GM12864 (cell line): ENCODE measurements around the gene GNA15.

Experiments used
- DNase-seq: peaks from one replicate; pipeline ENCODE4 v3.0.0-alpha.2; 2011; ENCODE audit warnings: low read depth
- H3K4me3 ChIP-seq: 2 replicates; pipeline ENCODE4 v1.5.1; 2011; ENCODE audit warnings: mild to moderate bottlenecking, low read depth, low read length, control low read depth
- TF ChIP-seq, protein P1 (sequence below): IDR thresholded peaks from 2 replicates; pipeline ENCODE4 v1.5.1; 2011; ENCODE audit warnings: low read depth, mild to moderate bottlenecking, moderate library complexity, low read length, control low read depth, inconsistent platforms; ENCODE audit errors: missing control alignments

Gene GNA15

DNA sequence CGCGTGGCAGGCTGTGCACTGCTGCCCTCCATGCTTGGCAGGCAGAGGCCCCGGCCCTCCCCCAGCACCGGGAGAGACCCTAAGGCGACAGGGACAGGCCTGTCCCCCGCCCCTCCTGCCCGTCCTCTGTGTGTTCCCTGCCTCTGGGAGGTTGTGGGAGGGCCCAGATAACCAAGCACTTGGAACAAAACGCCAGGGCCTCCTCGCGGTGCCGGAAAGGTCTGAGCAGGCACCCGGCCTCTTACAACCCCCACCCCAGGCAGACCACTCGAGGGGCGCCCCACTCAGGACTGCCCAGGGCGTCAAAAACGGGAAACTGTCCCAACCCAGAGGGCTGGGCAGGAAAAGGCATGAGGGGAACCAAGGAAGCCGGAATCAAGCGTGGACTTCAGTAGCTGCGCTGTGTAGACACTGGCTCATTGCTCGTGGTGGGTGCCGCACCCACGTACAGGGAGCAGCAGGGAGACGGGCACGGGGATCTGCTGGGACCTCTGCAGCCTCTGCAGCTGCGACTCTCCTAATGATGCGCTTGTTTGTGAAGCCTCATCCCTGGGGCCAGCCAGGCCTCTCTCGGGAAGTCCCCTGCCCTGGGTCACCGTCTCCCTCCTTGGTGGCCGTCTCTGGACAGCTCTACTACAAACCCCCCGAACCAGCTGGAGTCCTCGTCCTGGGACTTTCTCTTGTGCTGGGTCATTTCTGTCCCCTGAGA lies 21.7 kb upstream of the GNA15 start:
- TF ChIP-seq, protein P1, sequence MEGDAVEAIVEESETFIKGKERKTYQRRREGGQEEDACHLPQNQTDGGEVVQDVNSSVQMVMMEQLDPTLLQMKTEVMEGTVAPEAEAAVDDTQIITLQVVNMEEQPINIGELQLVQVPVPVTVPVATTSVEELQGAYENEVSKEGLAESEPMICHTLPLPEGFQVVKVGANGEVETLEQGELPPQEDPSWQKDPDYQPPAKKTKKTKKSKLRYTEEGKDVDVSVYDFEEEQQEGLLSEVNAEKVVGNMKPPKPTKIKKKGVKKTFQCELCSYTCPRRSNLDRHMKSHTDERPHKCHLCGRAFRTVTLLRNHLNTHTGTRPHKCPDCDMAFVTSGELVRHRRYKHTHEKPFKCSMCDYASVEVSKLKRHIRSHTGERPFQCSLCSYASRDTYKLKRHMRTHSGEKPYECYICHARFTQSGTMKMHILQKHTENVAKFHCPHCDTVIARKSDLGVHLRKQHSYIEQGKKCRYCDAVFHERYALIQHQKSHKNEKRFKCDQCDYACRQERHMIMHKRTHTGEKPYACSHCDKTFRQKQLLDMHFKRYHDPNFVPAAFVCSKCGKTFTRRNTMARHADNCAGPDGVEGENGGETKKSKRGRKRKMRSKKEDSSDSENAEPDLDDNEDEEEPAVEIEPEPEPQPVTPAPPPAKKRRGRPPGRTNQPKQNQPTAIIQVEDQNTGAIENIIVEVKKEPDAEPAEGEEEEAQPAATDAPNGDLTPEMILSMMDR: no peak
- no peak overlapping the region for H3K4me3 ChIP-seq
- DNase-seq: no peak

DNA sequence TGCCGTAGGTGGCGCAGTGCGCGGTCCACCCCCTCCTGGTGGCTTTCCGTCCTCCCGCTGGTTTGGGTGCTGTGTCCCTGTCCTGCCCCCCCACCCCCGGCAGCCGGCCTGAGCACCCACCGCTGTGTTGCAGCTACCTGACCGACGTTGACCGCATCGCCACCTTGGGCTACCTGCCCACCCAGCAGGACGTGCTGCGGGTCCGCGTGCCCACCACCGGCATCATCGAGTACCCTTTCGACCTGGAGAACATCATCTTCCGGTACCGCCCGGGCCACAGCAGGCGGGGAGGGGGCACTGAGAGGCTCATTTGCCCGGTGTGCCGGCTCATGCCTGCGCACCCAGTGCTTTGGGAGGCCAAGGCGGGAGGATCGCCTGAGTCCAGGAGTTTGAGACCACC lies 21.0 kb upstream of the GNA15 start:
- TF ChIP-seq, protein P1: no peak
- DNase-seq: no peak
- H3K4me3 ChIP-seq: no peak overlapping the region

DNA sequence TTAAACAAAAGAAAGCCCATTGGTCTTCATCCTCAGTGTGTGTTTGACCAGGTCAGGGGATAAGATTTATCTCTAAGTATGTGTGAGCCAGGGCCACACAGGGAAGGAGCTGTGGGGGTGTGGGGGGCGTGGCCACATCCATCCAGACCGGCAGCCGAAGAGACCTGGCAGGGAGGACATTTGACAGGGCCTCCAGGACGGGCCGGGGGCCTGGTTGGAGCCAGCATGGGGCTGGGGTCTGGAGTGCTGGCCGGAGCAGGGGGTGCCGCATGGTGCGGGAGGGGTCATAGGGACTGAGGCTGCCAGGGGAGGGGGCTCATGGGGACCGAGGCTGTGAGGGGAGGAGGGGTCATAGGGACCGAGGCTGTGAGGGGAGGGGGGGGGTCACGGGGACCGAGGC lies 20.4 kb upstream of the GNA15 start:
- no peak overlapping the region for H3K4me3 ChIP-seq
- DNase-seq: no peak
- TF ChIP-seq, protein P1: no peak

DNA sequence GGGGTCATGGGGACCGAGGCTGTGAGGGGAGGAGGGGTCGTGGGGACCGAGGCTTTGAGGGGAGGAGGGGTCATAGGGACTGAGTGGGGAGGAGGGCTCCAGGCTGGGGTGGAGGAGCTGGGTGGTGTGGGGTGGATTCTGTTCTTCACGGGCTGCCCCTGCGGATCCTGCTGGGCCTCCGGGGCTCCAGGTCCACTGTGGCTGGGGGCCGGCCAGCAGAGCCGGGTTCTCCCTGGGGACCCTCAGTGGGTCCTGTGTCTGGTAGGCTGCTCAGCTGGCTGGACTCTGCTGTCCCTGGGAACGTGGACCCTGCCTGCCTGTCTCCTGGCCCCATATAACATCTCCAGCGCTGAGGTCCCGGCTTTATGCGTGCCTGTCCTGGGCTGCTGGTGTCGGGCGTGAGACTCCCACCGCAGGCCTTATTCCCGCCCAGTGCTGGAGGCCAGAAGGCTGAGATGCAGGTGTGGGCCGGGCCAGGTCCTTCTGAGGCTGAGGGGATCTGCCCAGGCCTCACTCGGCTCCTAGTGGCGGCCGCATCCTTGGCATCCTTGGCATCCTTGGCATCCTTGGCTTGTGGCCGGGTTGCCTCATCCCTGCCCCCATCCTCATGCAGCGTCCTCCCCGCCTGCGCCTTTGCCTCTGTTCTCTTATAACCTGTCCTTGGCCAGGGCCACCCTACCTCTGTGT lies 19.8 kb upstream of the GNA15 start:
- no peak for DNase-seq
- no peak overlapping the region for H3K4me3 ChIP-seq
- TF ChIP-seq, protein P1: no peak

DNA sequence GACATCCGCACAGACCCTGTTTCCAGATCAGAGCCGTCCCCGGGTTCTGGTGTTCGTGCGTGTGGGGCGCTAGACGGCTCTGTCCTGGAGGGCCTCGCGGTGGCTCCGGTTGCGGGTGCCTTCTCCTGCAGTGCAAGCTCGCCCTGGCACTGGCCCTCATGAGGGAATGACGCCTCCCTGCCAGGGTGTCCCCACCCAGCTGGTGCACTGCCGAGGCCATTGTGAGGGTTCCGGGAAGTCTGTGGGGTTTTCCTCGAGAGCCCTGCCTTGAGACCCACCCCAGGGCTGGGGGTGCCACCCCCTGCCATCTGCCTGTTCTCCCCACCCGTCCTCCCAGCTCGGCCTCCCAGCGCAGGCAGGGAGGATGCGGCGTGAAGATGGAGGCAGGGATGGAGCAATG lies 19.2 kb upstream of the GNA15 start:
- TF ChIP-seq, protein P1: no peak
- H3K4me3 ChIP-seq: no peak overlapping the region
- DNase-seq: no peak

DNA sequence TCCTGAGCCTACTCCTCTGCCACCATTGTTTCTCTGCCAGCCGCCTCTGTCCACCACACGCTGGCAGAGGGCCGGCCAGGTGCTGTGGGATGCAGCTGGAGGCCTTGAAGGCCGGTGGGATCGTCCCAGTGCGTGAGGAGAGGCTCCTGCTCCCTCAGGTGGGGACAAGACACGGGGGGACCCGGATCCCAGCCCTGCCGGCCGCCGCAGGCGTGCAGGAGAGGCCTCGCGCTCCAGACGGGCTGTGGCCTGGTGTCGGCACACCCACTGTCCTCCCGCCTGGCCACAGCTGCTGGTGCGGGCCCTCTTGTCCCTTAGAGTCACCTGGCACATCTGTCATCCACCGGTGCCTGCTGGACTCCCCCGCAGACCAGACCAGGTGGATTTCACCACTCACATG lies 18.1 kb upstream of the GNA15 start:
- TF ChIP-seq, protein P1: no peak
- H3K4me3 ChIP-seq: no peak overlapping the region

More for the DNA sequence above, 18.1 kb upstream of the GNA15 start:
- DNase-seq: no peak
